OCI-LY1 (cell line): ENCODE measurements around the gene TGFBR3L.

ENCODE experiments used
- EZH2 ChIP-seq: fragments of 200-600 bp; sonication (generic), shearing (Covaris generic); IDR thresholded peaks from 2 replicates; pipeline ENCODE4 v1.8.0; 2017; ENCODE audit warnings: borderline replicate concordance, mixed run types, mild to moderate bottlenecking, antibody characterized with exemption, low read length, moderate library complexity, mixed read lengths
- TF ChIP-seq, protein P1 (sequence below): fragments of 200-600 bp; sonication (generic), shearing (Covaris generic); IDR thresholded peaks from 2 replicates; pipeline ENCODE4 v1.5.1; 2017; ENCODE audit warnings: mild to moderate bottlenecking, antibody characterized with exemption, low read length, moderate library complexity, mixed read lengths

DNA sequence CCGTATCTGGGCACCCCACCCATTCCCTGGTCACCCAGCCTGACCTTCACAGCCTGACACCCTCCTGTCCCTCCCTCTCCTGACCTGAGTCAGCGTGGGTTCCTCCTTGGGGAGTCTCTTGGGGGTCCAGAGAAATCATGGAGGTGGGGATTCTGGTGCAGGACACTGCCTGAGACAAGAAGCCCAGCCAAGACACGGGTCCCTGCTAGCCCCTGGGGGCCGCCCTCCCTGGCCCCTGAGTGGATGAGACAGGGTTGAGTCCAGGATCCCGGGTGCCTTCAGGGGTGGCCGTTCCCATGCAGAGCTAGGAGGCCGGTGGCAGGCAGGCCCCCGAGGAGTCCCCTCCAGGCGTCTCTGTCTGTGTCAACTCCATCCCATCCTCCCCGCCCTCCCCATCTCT, 9.4 kb upstream of the TGFBR3L start:
- TF ChIP-seq, protein P1, sequence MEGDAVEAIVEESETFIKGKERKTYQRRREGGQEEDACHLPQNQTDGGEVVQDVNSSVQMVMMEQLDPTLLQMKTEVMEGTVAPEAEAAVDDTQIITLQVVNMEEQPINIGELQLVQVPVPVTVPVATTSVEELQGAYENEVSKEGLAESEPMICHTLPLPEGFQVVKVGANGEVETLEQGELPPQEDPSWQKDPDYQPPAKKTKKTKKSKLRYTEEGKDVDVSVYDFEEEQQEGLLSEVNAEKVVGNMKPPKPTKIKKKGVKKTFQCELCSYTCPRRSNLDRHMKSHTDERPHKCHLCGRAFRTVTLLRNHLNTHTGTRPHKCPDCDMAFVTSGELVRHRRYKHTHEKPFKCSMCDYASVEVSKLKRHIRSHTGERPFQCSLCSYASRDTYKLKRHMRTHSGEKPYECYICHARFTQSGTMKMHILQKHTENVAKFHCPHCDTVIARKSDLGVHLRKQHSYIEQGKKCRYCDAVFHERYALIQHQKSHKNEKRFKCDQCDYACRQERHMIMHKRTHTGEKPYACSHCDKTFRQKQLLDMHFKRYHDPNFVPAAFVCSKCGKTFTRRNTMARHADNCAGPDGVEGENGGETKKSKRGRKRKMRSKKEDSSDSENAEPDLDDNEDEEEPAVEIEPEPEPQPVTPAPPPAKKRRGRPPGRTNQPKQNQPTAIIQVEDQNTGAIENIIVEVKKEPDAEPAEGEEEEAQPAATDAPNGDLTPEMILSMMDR: no peak
- TF ChIP-seq EZH2: no peak
